Activated T-helper 17 cell treated with anti-CD3 and anti-CD28 coated beads, Interleukin-2, amount 50 U/mL, for 72 hours (primary cell): Measurements from ENCODE around the gene SORCS2. TPM values are rescaled to one million over a fixed set of nuclear protein-coding genes. Genes with fewer than 3 reads are reported as not detected.

ENCODE experiments used
- ATAC-seq: fragments of 150-1000 bp; cut with Tn5 transposase; replicated peaks from 2 replicates; pipeline ENCODE4 v1.10.0; 2021; ENCODE audit warnings: mild to moderate bottlenecking, moderate library complexity
- H3K27ac Mint-ChIP-seq: one replicate; pipeline ENCODE4 v1.8.0; 2022; ENCODE audit warnings: mixed read lengths
- H3K27me3 Mint-ChIP-seq: one replicate; pipeline ENCODE4 v1.8.0; 2022; ENCODE audit warnings: mixed read lengths
- H3K36me3 Mint-ChIP-seq: one replicate; pipeline ENCODE4 v1.8.0; 2022; ENCODE audit warnings: low read depth, mild to moderate bottlenecking, mixed read lengths
- H3K4me1 Mint-ChIP-seq: one replicate; pipeline ENCODE4 v1.8.0; 2022; ENCODE audit warnings: mixed read lengths
- H3K4me3 Mint-ChIP-seq: one replicate; pipeline ENCODE4 v1.8.0; 2022; ENCODE audit warnings: mild to moderate bottlenecking, mixed read lengths
- H3K9me3 Mint-ChIP-seq: one replicate; pipeline ENCODE4 v1.8.0; 2022; ENCODE audit warnings: mixed read lengths
- total RNA-seq, 2 donors: library from RNA; stranded (reverse); gene quantifications; one replicate each; pipeline ENCODE4 v1.2.3, GENCODE V29; 2022

SORCS2 gene
- total RNA-seq, 2 donors from 2014 or later: 0.04 to 0.26 TPM

GRCh38 chr4:7168106-7168505 is 24.2 kb upstream of the SORCS2 start:
- Mint-ChIP-seq H3K9me3 (no peaks in the 10 kb centered on the region), H3K36me3 (no peaks in the 10 kb centered on the region), H3K4me1 (peaks cover 6% of the 10 kb centered on the region), H3K27ac (no peak overlapping the region), H3K4me3 (no peak overlapping the region), H3K27me3 (no peaks in the 10 kb centered on the region)
- no peak for ATAC-seq

DNA sequence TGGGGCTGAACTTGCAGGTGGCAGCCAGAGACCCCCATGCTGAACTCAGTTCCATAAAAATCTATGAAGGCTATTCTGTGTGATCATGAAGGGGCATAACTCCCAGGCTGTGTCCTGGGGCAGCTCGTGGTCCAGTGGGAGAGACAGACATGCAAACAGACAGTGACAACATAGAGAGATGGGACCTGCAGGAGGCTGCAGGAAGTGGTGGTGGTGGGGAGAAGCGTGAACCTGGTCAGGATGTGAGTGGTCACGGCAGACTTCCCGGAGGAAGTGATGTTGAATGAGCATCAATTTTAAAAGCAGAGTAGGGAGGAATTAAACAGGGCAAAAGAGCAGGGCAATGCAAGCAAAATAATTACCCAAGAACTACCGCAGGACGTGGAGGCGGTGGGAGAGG is 23.2 kb upstream of the SORCS2 start:
- peak overlapping the region; percentile 17 for H3K27ac Mint-ChIP-seq
- H3K4me1 Mint-ChIP-seq: peaks cover 6% of the 10 kb centered on the region
- H3K4me3 Mint-ChIP-seq: no peak overlapping the region
- H3K36me3 Mint-ChIP-seq: no peaks in the 10 kb centered on the region
- H3K9me3 Mint-ChIP-seq: no peaks in the 10 kb centered on the region
- no peak for ATAC-seq
- no peaks in the 10 kb centered on the region for H3K27me3 Mint-ChIP-seq

GRCh38 chr4:7170012-7170411 is 22.3 kb upstream of the SORCS2 start:
- no peaks in the 10 kb centered on the region for H3K9me3 Mint-ChIP-seq
- no peak overlapping the region for H3K4me3 Mint-ChIP-seq
- H3K27me3 Mint-ChIP-seq: no peaks in the 10 kb centered on the region
- no peaks in the 10 kb centered on the region for H3K36me3 Mint-ChIP-seq
- peaks cover 6% of the 10 kb centered on the region for H3K4me1 Mint-ChIP-seq
- no peak for ATAC-seq
- no peak overlapping the region for H3K27ac Mint-ChIP-seq

GRCh38 chr4:7171191-7171900 is 21.0 kb upstream of the SORCS2 start:
- Mint-ChIP-seq H3K36me3 (no peaks in the 10 kb centered on the region), H3K4me1 (peaks cover 6% of the 10 kb centered on the region), H3K4me3 (no peak overlapping the region), H3K27me3 (no peaks in the 10 kb centered on the region), H3K27ac (no peak overlapping the region), H3K9me3 (no peaks in the 10 kb centered on the region)
- no peak for ATAC-seq

DNA sequence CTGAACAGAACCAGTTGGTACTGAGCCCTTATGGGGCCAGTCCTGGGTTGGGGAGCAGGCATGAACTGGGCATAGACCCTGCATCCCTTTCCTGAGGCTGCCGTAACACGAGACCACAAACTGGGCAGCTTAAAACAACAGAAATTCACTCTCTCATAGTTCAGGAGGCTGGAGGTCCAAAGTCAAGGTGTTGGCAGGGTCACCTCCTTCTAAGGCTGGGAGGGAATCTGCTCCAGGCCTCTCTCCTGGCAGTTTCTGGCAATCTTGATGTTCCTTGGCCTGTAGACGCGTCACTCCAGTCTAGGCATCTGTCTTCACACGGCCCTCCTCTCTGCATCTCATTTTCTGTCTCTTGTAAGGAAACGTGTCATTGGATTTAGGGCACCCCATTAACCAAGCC is 19.8 kb upstream of the SORCS2 start:
- ATAC-seq: no peak
- Mint-ChIP-seq H3K36me3 (no peaks in the 10 kb centered on the region), H3K9me3 (no peaks in the 10 kb centered on the region), H3K4me3 (no peak overlapping the region), H3K27me3 (no peaks in the 10 kb centered on the region), H3K27ac (no peak overlapping the region), H3K4me1 (peaks cover 6% of the 10 kb centered on the region)

DNA sequence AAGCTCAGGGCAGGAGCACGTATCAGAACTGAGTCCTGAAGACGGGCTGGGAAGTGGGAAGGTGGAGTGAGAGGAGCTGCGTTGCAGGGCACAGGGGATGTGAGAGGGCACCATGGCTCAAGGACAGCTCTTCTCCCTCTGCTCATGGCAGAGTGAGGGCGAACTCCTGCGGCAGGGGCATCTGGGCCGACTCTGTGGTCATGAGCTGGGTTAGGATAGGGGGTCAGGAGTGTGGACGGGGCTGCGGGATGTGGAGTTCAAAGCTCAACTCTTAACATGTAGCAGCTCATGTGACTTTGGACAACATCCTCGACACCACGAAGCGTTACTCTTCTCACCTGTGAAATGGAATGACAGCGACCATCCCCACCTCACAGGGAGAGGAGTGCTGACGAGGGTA is 19.4 kb upstream of the SORCS2 start:
- Mint-ChIP-seq H3K9me3 (no peaks in the 10 kb centered on the region), H3K4me1 (peaks cover 6% of the 10 kb centered on the region), H3K27me3 (no peaks in the 10 kb centered on the region), H3K4me3 (no peak overlapping the region), H3K27ac (no peak overlapping the region), H3K36me3 (no peaks in the 10 kb centered on the region)
- no peak for ATAC-seq

DNA sequence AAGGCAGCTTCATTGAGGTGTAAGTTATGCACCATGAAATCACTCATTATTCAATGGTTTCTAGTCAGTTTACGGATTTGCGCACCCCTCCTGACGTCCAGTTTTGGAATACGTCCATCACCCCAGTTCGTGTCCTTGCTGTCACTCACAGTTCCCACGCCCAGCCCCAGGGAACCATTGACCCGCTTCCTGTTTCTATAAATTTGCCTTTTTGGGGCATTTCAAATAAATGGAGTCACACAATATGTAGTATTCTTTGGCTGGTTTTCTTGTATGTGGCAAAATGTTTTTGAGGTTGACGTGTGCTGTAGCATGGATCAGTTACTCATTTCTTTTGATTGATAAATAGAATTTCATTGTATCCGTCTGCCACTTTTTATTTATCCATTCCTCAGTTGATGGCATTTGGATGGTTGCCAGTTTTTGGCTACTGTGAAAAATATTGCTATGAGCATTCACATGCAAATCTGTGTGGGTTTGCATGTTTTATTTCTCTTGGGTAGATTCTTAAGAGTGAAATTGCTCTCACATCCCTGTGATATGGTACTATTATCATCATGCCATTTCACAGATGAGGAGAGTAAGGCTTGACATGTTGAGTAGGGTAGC is 18.4 kb upstream of the SORCS2 start:
- H3K36me3 Mint-ChIP-seq: no peaks in the 10 kb centered on the region
- ATAC-seq: no peak
- no peaks in the 10 kb centered on the region for H3K9me3 Mint-ChIP-seq
- H3K4me1 Mint-ChIP-seq: peaks cover 5% of the 10 kb centered on the region
- H3K27me3 Mint-ChIP-seq: no peaks in the 10 kb centered on the region
- no peak overlapping the region for H3K4me3 Mint-ChIP-seq
- H3K27ac Mint-ChIP-seq: no peak overlapping the region

- Mint-ChIP-seq H3K27me3 (peaks cover 10% of the 10 kb centered on the region), H3K9me3 (peaks cover 9% of the 10 kb centered on the region), H3K4me3 (no peak overlapping the region), H3K36me3 (no peaks in the 10 kb centered on the region), H3K4me1 (peaks cover 11% of the 10 kb centered on the region), H3K27ac (no peak overlapping the region)
- ATAC-seq: no peak
Observed at GRCh38 chr4:7179158-7179557, 13.2 kb upstream of the SORCS2 start.

- Mint-ChIP-seq H3K27ac (no peak overlapping the region), H3K27me3 (peaks cover 10% of the 10 kb centered on the region), H3K4me1 (peaks cover 11% of the 10 kb centered on the region), H3K9me3 (peaks cover 9% of the 10 kb centered on the region), H3K36me3 (no peaks in the 10 kb centered on the region), H3K4me3 (no peak overlapping the region)
- no peak for ATAC-seq
Observed at GRCh38 chr4:7180938-7181337, 11.4 kb upstream of the SORCS2 start.

- peaks cover 9% of the 10 kb centered on the region for H3K9me3 Mint-ChIP-seq
- H3K27ac Mint-ChIP-seq: peak overlapping the region; percentile 24
- H3K4me3 Mint-ChIP-seq: peak overlapping the region; percentile 1
- peaks cover 11% of the 10 kb centered on the region for H3K4me1 Mint-ChIP-seq
- H3K27me3 Mint-ChIP-seq: peaks cover 19% of the 10 kb centered on the region
- ATAC-seq: no peak
- no peaks in the 10 kb centered on the region for H3K36me3 Mint-ChIP-seq
Observed at GRCh38 chr4:7182616-7183015, 9.7 kb upstream of the SORCS2 start.

GRCh38 chr4:7183161-7183560 is 9.2 kb upstream of the SORCS2 start:
- H3K27ac Mint-ChIP-seq: peak overlapping the region; percentile 24
- peak; percentile 99 for ATAC-seq

DNA sequence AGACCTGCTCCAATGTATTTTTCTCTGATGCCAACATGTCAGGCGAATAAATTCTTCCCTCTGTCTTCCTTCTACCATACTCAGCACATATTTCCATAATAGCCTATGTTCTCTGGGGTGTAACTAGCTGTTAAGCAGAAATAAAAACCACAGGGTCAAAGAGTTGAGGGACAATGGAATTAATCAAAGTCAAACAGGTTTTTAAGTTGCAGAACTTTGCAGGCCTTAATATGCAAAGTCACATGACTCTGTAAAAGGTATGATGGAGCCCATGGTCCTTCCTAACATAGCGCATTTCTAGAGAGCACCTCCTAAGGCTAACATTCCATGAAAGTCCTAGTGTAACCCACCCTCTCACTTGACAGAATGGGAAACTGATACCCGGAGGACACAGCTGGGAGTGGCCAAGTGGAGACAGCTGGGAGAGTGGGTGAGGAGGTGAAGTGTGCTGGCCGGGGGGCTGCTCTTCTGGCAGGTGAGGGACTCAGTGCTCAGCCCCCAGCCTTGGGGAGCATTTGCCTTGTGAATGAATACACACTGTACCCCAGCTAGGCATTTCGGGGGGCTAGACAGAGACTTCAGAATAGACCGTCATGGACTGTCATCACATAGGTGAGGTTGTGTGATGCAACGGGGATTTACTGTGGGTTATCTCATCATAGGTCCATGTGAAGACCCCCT is 8.4 kb upstream of the SORCS2 start:
- Mint-ChIP-seq H3K27ac (peak overlapping the region; percentile 24), H3K27me3 (peaks cover 24% of the 10 kb centered on the region), H3K4me3 (no peak overlapping the region), H3K9me3 (peaks cover 9% of the 10 kb centered on the region), H3K4me1 (peaks cover 11% of the 10 kb centered on the region), H3K36me3 (no peaks in the 10 kb centered on the region)
- no peak for ATAC-seq

More at GRCh38 chr4:7183161-7183560, 9.2 kb upstream of the SORCS2 start:
- peaks cover 9% of the 10 kb centered on the region for H3K9me3 Mint-ChIP-seq
- H3K36me3 Mint-ChIP-seq: no peaks in the 10 kb centered on the region
- H3K4me3 Mint-ChIP-seq: peak overlapping the region; percentile 1
- peaks cover 11% of the 10 kb centered on the region for H3K4me1 Mint-ChIP-seq
- peaks cover 21% of the 10 kb centered on the region for H3K27me3 Mint-ChIP-seq

DNA sequence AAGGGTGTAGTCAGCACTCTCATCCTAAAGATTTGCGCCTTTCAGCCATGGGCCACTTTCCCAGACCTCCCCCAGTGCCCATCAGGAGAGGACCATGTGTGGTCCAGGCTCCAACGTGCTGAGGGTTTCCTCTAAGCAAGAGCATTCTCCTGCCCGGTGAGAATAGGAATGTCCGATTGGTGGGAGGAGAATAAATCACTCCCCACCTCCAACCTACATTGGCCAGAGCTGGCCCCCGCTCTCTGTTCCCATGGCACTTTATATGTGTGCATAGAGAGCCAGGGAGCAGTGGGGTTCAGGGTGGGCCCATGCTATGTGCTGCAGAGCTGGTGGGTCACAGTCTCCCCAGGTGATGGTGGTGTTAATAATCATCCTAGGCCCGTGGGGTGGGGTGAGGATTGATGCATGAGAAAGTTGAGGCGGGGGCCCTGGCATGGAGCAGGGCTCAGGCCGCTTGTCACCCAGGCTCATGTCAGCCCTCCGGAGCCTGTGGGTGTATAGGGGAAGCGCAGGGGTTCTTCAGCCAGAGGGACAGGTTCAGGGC is 6.8 kb upstream of the SORCS2 start:
- no peak overlapping the region for H3K27ac Mint-ChIP-seq
- H3K27me3 Mint-ChIP-seq: peaks cover 35% of the 10 kb centered on the region
- H3K4me3 Mint-ChIP-seq: no peak overlapping the region
- no peaks in the 10 kb centered on the region for H3K36me3 Mint-ChIP-seq
- no peak for ATAC-seq
- H3K4me1 Mint-ChIP-seq: peaks cover 11% of the 10 kb centered on the region
- peaks cover 3% of the 10 kb centered on the region for H3K9me3 Mint-ChIP-seq

DNA sequence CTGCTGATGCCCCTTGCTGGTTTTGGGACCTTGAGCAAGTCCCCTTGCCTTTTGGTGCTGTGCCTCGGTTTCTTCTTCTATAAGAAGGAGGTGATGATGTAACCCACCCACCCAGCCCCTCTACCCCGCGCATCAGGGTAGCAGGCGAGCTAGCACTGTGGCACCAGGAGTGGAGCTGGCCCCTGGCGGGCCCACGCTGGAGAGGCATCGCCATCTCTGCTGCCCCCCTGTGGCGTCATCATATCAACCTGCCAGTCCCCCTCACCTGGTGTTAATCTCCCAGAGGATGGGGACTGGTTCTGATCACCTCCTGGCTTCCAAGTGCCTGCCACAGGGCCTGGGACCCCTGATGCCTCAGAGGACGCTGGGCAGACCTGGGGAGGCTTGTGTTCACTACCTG is 6.3 kb upstream of the SORCS2 start:
- no peaks in the 10 kb centered on the region for H3K36me3 Mint-ChIP-seq
- H3K4me3 Mint-ChIP-seq: no peak overlapping the region
- H3K4me1 Mint-ChIP-seq: peaks cover 11% of the 10 kb centered on the region
- H3K9me3 Mint-ChIP-seq: peaks cover 3% of the 10 kb centered on the region
- H3K27me3 Mint-ChIP-seq: peaks cover 37% of the 10 kb centered on the region
- H3K27ac Mint-ChIP-seq: no peak overlapping the region
- ATAC-seq: no peak
